ENCODE measurements around the gene SLC48A1. TPM values are rescaled to one million over a fixed set of nuclear protein-coding genes. Genes with fewer than 3 reads are reported as not detected.

The SLC48A1 gene
- total RNA-seq, 4 donors from 2014 or later = 18.9 to 35.4 (median 25.4) TPM

- TF ChIP-seq, protein P1, sequence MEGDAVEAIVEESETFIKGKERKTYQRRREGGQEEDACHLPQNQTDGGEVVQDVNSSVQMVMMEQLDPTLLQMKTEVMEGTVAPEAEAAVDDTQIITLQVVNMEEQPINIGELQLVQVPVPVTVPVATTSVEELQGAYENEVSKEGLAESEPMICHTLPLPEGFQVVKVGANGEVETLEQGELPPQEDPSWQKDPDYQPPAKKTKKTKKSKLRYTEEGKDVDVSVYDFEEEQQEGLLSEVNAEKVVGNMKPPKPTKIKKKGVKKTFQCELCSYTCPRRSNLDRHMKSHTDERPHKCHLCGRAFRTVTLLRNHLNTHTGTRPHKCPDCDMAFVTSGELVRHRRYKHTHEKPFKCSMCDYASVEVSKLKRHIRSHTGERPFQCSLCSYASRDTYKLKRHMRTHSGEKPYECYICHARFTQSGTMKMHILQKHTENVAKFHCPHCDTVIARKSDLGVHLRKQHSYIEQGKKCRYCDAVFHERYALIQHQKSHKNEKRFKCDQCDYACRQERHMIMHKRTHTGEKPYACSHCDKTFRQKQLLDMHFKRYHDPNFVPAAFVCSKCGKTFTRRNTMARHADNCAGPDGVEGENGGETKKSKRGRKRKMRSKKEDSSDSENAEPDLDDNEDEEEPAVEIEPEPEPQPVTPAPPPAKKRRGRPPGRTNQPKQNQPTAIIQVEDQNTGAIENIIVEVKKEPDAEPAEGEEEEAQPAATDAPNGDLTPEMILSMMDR (IDR thresholded peaks at IDR 0.05) = no peak
- no peak for TF ChIP-seq POLR2A (IDR thresholded peaks at IDR 0.05)
- no peak for DNase-seq
- 87 to 98% methylated on average over 11 to 15 of the region's 21 CpGs for WGBS, 2 donors
- Histone ChIP-seq H3K36me3 (peaks cover 38 to 99% (median 66%) of the 10 kb centered on the region in 3 donors), H3K27me3 (no peaks in the 10 kb centered on the region), H3K9me3 (no peaks in the 10 kb centered on the region), H3K4me1 (peaks cover 11 to 24% (median 14%) of the 10 kb centered on the region in 3 donors), H3K27ac (no peak overlapping the region), H3K4me3 (no peak overlapping the region)
- intact Hi-C loops (cut with DNase I) = no loop called here
These were observed 22.2 kb downstream of the SLC48A1 start for GRCh38 chr12:47795121-47795813.

DNA sequence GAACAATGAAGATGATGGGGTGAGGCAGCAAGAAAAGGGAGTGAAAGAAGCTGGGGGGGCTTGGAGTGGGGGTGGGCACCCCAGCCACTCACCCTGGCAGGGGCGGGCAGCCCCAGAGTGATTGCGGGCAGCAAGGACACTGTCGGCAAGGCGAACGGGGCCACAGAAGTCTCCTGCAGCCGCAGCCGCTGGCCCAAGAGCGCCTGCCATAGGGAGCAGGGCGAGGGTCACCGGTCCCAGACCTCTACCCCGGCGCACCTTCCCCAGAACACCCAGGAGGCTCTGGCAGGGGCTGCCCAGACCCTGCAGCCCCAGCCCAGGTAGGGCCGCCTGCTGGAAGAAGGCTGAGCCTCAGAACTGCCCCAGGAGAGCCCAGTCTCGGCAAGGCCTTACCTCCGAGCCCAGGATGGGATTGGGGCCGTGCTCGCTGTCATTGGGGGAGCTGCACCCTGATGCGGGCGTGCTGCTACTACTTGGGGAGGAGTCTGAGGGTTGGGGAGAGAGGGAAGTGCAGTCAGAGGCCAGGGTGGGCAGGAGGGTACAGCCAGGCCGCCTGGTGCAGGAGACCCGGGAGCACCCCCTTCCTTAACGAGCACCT, 22.9 kb downstream of the SLC48A1 start:
- DNase-seq = no peak
- TF ChIP-seq, protein P1 (IDR thresholded peaks at IDR 0.05) = no peak
- no peak for TF ChIP-seq POLR2A (IDR thresholded peaks at IDR 0.05)
- no peaks in the 10 kb centered on the region for H3K27me3 ChIP-seq
- H3K4me1 ChIP-seq = peaks cover 12 to 30% (median 20%) of the 10 kb centered on the region in 3 donors
- peaks cover 38 to 92% (median 62%) of the 10 kb centered on the region in 3 donors for H3K36me3 ChIP-seq
- intact Hi-C loops (cut with DNase I) = no loop called here
- no peak overlapping the region for H3K4me3 ChIP-seq
- WGBS, 2 donors = 92 to 94% methylated on average over 6 to 17 of the region's 22 CpGs
- H3K9me3 ChIP-seq = no peaks in the 10 kb centered on the region
- no peak overlapping the region for H3K27ac ChIP-seq

- Histone ChIP-seq H3K27ac (no peak overlapping the region), H3K4me3 (no peak overlapping the region), H3K36me3 (peaks cover 38 to 77% (median 55%) of the 10 kb centered on the region in 3 donors), H3K4me1 (peaks cover 27 to 45% (median 35%) of the 10 kb centered on the region in 3 donors), H3K9me3 (no peaks in the 10 kb centered on the region), H3K27me3 (no peaks in the 10 kb centered on the region)
- TF ChIP-seq, protein P1 (IDR thresholded peaks at IDR 0.05) = peak in 5 of 6 experiments; percentile 27 to 53 (median 41)
- no peak for TF ChIP-seq POLR2A (IDR thresholded peaks at IDR 0.05)
- intact Hi-C loops (cut with DNase I) = no loop called here
- no peak for DNase-seq
- WGBS, 2 donors = 75 to 89% methylated on average over 3 of the region's 10 CpGs
These were observed 24.4 kb downstream of the SLC48A1 start for GRCh38 chr12:47797441-47797840.

- Histone ChIP-seq H3K27ac (no peak overlapping the region), H3K4me3 (no peak overlapping the region), H3K36me3 (peaks cover 36 to 67% (median 49%) of the 10 kb centered on the region in 3 donors), H3K4me1 (peaks cover 37 to 56% (median 46%) of the 10 kb centered on the region in 3 donors), H3K27me3 (no peaks in the 10 kb centered on the region), H3K9me3 (no peaks in the 10 kb centered on the region)
- intact Hi-C loops (cut with DNase I) = no loop called here
- no peak for DNase-seq
- WGBS, 2 donors = 93% methylated on average over 3 of the region's 17 CpGs; no CpG with 5 or more reads in 1 of the 2 donors
- TF ChIP-seq POLR2A (IDR thresholded peaks at IDR 0.05) = no peak
- TF ChIP-seq, protein P1 (IDR thresholded peaks at IDR 0.05) = no peak
These were observed 25.4 kb downstream of the SLC48A1 start for GRCh38 chr12:47798382-47798948.
